SK-N-MC (cell line): Measurements from ENCODE around the gene GNAT3.

Experiments used
- DNase-seq: peaks from one replicate; pipeline ENCODE4 v3.0.0-alpha.2; 2011; ENCODE audit warnings: low read depth, low spot score
- H3K27ac ChIP-seq: fragments of 200-600 bp; sonication (generic); 2 replicates; pipeline ENCODE4 v1.5.1; 2016; ENCODE audit warnings: mixed run types
- H3K36me3 ChIP-seq: fragments of 200-600 bp; sonication (generic); 2 replicates; pipeline ENCODE4 v1.6.1; 2017; ENCODE audit warnings: antibody characterized with exemption, low read length, mixed read lengths; ENCODE audit not compliant: insufficient read depth
- H3K4me3 ChIP-seq: fragments of 200-600 bp; sonication (generic); 2 replicates; pipeline ENCODE4 v1.5.1; 2016
- H3K9ac ChIP-seq: fragments of 200-600 bp; sonication (generic); 2 replicates; pipeline ENCODE4 v1.8.0; 2017; ENCODE audit warnings: mixed run types, mixed read lengths; ENCODE audit not compliant: insufficient read length
- H3K9me3 ChIP-seq: fragments of 200-600 bp; sonication (generic); 2 replicates; pipeline ENCODE4 v1.6.1; 2017; ENCODE audit warnings: low read depth, mild to moderate bottlenecking, antibody characterized with exemption, low read length, moderate library complexity, mixed read lengths
- EZH2 ChIP-seq: fragments of 200-600 bp; sonication (generic); IDR thresholded peaks from one replicate; pipeline ENCODE4 v1.6.1; 2017; ENCODE audit warnings: antibody characterized with exemption
- FOXP2 ChIP-seq: optimal IDR thresholded peaks from 2 replicates; pipeline ENCODE3; 2011; ENCODE audit warnings: mild to moderate bottlenecking, moderate library complexity; ENCODE audit not compliant: insufficient read depth; ENCODE audit errors: extremely low read length, control extremely low read depth
- POLR2AphosphoS5 ChIP-seq: IDR thresholded peaks from 2 replicates; pipeline ENCODE4 v1.6.1; 2012; ENCODE audit warnings: mild to moderate bottlenecking, low read depth, low read length, borderline replicate concordance

GNAT3 gene

DNA sequence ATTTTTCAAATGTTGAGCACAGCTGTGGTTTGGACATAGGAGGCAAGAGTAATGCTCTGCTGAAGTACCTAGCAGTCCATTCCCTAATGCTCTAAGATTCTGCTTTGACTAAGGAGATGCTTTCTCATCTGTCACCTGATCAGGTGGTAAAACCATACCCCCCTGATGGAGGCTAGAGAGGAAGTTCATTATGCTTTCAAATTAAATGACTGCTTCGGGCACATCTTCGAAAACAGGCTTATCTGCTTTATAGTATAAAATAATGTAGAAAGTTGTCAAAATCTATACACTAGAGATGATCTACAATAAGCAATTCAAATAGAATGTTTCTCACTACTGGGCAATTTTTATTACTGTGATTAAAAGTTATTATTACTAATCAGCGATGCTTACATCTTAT lies at the start of gene GNAT3:
TSS of gene GNAT3 (minus strand) at position 101 of the 400 bp plus-strand sequence. CDS start 138 bp downstream, outside the sequence.
- no peak for DNase-seq
- TF ChIP-seq FOXP2 (no peak), POLR2AphosphoS5 (no peak), EZH2 (no peak)
- Histone ChIP-seq H3K9me3 (no peaks in the 10 kb centered on the region), H3K27ac (no peak within 1 kb of the TSS), H3K36me3 (no peaks in the 10 kb centered on the region), H3K9ac (no peak within 1 kb of the TSS), H3K4me3 (no peak within 1 kb of the TSS)

DNA sequence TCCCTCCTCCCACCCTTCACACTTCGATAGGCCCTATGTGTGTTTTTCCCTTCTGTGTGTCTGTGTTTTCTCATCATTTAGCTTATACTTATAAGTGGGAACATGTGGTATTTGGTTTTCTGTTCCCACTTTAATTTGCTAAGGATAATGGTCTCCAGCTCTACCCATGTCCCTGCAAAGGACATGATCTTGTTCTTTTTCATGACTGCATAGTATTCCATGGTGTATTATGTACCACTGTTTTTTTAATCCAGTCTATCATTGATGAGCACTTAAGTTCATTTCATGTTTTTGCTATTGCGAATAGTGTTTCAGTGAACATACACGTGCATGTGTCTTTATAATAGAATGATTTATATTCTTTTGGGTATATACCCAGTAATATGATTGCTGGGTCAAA lies 46.3 kb upstream of the GNAT3 start:
- Histone ChIP-seq H3K9me3 (no peaks in the 10 kb centered on the region), H3K4me3 (no peak overlapping the region), H3K27ac (no peak overlapping the region), H3K36me3 (no peaks in the 10 kb centered on the region), H3K9ac (no peak overlapping the region)
- TF ChIP-seq POLR2AphosphoS5 (no peak), EZH2 (no peak), FOXP2 (no peak)
- DNase-seq, result no peak

DNA sequence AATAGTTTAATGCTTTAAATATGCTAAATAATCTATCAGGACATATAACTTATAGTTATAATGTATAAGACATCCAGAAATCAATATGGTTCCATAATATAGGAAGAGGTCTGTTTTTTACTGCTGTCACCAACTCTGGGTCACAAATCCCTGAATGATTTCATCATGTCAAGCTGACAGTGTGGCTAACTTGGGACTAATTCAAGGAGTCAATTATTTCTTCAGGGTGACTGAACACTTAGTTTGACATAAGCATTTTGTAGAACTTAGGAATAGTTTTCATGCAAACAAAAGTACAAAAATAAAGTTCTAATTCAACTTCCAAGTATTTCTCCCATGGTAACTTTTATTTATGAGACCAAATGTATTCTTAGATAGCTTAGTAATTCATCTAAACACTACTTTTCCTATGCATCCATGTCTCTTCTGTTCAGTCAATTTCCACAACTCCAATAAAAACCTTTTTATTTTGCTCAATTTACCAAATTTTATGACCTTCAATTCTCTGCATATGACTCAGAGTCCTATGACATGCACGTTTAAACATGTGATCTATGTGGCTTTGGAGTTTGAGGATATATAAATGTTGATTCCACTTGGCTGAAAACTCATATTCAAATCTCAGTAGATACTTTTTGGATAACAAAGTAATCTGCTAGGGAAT lies 40.3 kb upstream of the GNAT3 start:
- TF ChIP-seq EZH2 (no peak), FOXP2 (no peak), POLR2AphosphoS5 (no peak)
- Histone ChIP-seq H3K9me3 (no peaks in the 10 kb centered on the region), H3K36me3 (no peaks in the 10 kb centered on the region), H3K9ac (no peak overlapping the region), H3K4me3 (no peak overlapping the region), H3K27ac (no peak overlapping the region)
- no peak for DNase-seq

DNA sequence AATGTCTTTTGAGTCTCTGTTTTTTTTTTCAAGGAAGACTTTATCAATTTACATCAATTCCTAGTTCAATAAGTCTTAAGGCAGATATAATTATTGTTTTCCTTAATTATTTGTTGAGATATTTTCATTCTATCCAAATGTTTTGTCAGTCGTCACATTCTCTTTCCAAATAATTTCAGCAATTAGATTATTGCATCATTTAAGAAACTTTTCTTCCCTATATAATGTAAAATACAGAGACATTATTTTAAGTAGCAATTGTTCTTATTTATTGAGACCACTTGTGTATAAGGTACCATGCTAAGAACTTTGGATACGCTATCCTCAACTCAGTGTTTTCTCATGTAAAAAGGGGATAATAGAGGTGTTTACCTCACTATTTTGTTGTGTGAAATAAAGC lies 38.1 kb upstream of the GNAT3 start:
- Histone ChIP-seq H3K27ac (no peak overlapping the region), H3K36me3 (no peaks in the 10 kb centered on the region), H3K9ac (no peak overlapping the region), H3K4me3 (no peak overlapping the region), H3K9me3 (no peaks in the 10 kb centered on the region)
- no peak for TF ChIP-seq FOXP2
- no peak for TF ChIP-seq EZH2
- TF ChIP-seq POLR2AphosphoS5, result no peak
- no peak for DNase-seq

DNA sequence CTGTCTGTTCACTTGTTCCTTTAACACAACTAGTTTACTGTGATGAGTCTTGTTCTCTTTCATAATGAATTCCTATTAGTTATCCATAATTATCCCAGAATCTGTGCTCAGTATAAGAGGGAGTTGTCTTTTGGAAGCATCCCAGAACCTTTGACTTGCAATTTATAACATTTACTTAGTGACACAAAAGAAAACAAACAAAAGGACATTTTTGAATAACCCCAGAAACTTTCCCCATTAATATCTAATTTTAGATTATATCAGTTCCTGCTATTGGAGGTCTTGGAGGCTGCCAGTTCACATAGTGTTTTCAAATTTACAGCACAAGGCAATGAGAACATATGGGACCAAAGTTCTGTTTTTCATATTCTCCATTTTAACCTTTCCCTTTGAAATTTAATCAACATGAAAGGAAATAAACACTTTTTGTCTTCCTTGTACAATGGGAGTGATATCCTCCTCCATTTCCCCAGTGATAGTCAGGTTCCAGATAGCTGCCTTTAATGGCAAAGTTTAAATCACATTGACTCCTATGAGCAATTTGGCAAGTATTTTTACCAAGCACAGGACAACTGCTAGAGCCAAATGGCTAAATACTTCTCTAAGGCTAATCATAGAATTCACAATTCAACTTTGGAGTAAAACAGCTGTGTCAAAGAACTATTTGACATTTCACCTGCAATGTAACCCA lies 37.1 kb upstream of the GNAT3 start:
- no peak for DNase-seq
- Histone ChIP-seq H3K36me3 (no peaks in the 10 kb centered on the region), H3K27ac (no peak overlapping the region), H3K4me3 (no peak overlapping the region), H3K9me3 (no peaks in the 10 kb centered on the region; the same call in 1 of the 2 replicates), H3K9ac (no peak overlapping the region)
- TF ChIP-seq POLR2AphosphoS5 (no peak), EZH2 (no peak), FOXP2 (no peak)

GRCh38 chr7:80542398-80542797 lies 30.5 kb upstream of the GNAT3 start:
- peak; percentile 53 for DNase-seq
- Histone ChIP-seq H3K9ac (no peak overlapping the region), H3K9me3 (peaks cover 4% of the 10 kb centered on the region; the same call in 1 of the 2 replicates), H3K27ac (peak overlapping the region; percentile 52; the same call in 1 of the 2 replicates), H3K36me3 (no peaks in the 10 kb centered on the region), H3K4me3 (no peak overlapping the region)
- no peak for TF ChIP-seq FOXP2
- no peak for TF ChIP-seq POLR2AphosphoS5
- no peak for TF ChIP-seq EZH2

DNA sequence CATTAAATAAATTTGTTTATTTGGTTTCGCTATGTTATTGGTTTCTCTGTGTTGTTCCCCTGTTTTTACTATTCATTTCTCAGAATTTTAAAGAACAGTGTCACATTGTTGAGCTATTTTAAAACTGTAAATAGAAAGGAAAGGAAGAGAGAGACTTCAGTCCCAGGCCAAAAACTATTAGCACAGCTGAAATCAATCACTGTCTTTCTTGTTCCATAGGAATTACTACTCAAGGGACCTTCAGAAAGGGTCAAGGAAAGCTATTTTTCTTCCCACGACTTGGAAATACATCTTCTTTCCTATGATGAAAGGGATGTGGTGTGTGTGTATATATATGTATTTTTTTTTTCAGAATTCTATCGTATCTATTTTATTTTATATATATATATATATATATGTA lies 29.0 kb upstream of the GNAT3 start:
- no peak overlapping the region for H3K9ac ChIP-seq
- no peak overlapping the region for H3K4me3 ChIP-seq
- H3K27ac ChIP-seq, result no peak overlapping the region
- no peak for DNase-seq
- peaks cover 4% of the 10 kb centered on the region; the same call in 1 of the 2 replicates for H3K9me3 ChIP-seq
- TF ChIP-seq FOXP2 (no peak), EZH2 (no peak), POLR2AphosphoS5 (no peak)
- no peaks in the 10 kb centered on the region for H3K36me3 ChIP-seq

DNA sequence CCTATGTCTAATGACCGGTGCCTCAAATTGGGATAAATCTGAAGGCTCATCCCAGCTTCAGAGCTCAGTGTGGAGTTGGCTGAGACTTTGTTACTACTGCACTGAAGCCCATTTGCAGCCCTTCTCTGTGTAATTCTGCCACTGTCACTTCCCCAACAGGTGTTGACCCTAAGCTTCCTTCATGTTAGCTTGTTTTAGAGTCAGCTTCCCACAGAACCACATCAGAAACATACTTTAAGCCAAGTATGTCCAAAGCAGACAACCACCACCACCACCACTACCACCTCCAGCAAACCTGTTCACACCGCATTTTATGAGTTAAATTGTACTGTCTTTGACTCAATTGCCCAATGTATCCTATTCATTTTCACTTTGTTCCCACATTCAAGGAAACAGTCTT lies 25.2 kb upstream of the GNAT3 start:
- no peak overlapping the region for H3K9ac ChIP-seq
- H3K4me3 ChIP-seq, result no peak overlapping the region
- H3K9me3 ChIP-seq, result no peaks in the 10 kb centered on the region
- H3K27ac ChIP-seq, result no peak overlapping the region
- TF ChIP-seq EZH2, result no peak
- no peak for TF ChIP-seq POLR2AphosphoS5
- TF ChIP-seq FOXP2, result no peak
- no peaks in the 10 kb centered on the region for H3K36me3 ChIP-seq
- no peak for DNase-seq
